ENCODE results near the gene LAGE3.
"Not testable (repeated sequence)": the region's sequence is repeated elsewhere in the genome, so short reads cannot be mapped to it uniquely, and the experiment has no call there.

The LAGE3 gene

DNA sequence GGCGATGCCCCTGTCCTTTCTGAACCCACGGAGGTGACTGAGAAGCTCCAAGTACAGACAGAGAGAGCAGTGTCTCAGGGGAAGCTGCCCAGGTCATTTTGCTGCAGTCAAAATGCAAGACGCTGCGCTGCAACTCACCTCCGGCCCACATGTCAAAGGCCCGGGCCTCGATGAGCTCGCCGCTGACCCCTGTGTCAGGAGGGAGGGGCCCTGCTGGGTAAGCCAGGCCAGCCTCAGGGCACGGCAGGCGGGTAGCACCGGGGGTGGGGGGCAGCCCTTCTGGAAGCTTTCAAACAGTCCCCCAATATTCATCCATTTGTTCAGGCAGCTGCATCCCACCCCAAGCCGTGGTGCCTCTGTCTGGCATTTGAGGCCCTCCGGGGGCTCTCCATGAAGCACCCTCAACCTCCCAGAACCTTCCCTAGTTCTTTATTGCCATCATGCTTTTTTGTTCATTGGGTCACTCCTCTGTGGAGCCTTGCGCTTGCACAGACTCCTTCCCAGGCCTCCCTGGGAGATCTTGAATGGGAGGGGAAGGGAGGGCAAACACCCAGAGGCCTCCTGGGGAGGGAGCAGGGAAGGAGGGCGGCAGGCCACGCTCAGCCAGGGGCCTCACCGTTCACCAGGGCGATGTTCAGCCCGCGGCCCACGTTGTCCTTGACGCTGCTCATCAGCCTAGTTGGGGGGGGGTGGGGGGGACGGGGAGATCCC is 28.7 kb upstream of the LAGE3 start:
- H3K9me3 ChIP-seq (ENCODE audit: low read depth, low read length): no peaks in the 10 kb centered on the region
- no peak overlapping the region for H3K9ac ChIP-seq (ENCODE audit: insufficient read length)
- TF ChIP-seq POLR2AphosphoS5 (IDR thresholded peaks at IDR 0.05; ENCODE audit: borderline replicate concordance, low read depth, low read length): no peak
- no peak for TF ChIP-seq FOXP2 (optimal IDR thresholded peaks at IDR 0.05; ENCODE audit: control extremely low read depth, extremely low read length, insufficient read depth)
- TF ChIP-seq EZH2 (IDR thresholded peaks at IDR 0.05): no peak

DNA sequence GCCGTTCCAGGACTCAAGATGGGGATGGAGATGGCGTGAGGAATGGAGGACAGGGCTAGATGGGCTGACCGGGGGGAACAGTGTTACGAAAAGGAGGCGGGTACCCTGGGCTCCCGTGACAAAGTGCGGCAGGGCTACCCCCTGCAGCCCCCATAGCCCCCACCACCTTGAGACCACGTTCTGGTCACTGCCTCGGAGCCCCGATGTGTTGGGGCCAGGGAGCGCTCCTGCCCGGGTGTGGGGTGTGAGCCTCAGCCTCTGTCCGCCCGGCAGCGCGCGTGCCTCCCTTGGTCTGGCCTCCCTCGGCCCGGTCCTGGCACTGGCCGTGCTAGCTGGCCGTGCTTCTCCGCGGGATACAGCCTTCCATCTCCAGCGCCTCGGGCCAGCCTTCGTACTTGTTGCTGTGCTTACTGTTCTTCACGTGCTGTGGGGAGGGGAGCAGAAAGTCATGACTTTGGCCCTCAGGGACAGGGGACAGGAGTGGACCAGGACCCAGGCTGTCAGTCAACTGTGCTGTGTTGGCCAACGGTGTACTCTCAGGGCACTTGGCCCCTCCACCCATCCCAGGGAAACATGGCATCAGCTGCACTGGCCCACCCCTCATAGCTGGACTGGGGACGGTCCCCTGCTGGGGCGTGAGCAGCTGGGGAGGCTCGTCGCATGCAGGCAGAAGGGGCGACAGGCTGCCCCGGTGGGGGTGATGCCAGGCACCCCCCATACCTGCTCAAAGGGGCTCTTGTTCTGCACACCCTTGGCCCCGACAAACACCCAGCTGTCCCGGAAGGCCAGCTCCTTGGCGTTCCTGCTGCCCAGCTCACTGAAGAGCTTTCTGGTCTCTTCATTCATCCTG is 27.6 kb upstream of the LAGE3 start:
- Histone ChIP-seq H3K4me3 (no peak overlapping the region), H3K9ac (ENCODE audit: insufficient read length) (no peak overlapping the region), H3K9me3 (ENCODE audit: low read depth, low read length) (no peaks in the 10 kb centered on the region), H3K27ac (no peak overlapping the region), H3K36me3 (ENCODE audit: insufficient read depth, low read length) (no peaks in the 10 kb centered on the region)
- DNase-seq (ENCODE audit: low read depth, low spot score): no peak
- TF ChIP-seq POLR2AphosphoS5 (IDR thresholded peaks at IDR 0.05; ENCODE audit: borderline replicate concordance, low read depth, low read length): no peak
- TF ChIP-seq EZH2 (IDR thresholded peaks at IDR 0.05): no peak
- TF ChIP-seq FOXP2 (optimal IDR thresholded peaks at IDR 0.05; ENCODE audit: control extremely low read depth, extremely low read length, insufficient read depth): no peak

More for the DNA sequence above, 28.7 kb upstream of the LAGE3 start:
- Histone ChIP-seq H3K27ac (no peak overlapping the region), H3K4me3 (no peak overlapping the region), H3K36me3 (ENCODE audit: insufficient read depth, low read length) (no peaks in the 10 kb centered on the region)
- no peak for DNase-seq (ENCODE audit: low read depth, low spot score)

DNA sequence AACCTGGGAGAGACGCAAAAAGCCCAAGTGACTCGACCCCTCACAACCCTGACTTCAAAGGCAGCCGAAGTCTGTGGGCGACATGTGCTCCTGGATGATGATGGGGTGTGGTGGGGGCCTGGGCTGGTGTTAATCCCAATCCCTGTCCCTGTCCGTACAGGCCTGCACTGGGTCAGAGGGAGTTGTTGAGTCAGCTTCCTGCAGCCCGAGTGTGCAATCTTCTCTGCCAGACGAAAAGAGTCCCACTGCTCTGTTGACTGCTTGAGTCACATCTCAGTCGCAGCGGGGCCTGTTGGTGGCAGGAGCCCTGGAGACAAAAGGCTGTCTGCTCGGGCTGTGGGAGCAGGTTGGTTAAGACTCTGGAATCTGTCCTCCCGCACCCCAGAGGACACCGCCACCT is 26.7 kb upstream of the LAGE3 start:
- no peak for TF ChIP-seq EZH2 (IDR thresholded peaks at IDR 0.05)
- no peak for TF ChIP-seq FOXP2 (optimal IDR thresholded peaks at IDR 0.05; ENCODE audit: control extremely low read depth, extremely low read length, insufficient read depth)
- no peak for TF ChIP-seq POLR2AphosphoS5 (IDR thresholded peaks at IDR 0.05; ENCODE audit: borderline replicate concordance, low read depth, low read length)
- Histone ChIP-seq H3K4me3 (no peak overlapping the region), H3K9me3 (ENCODE audit: low read depth, low read length) (no peaks in the 10 kb centered on the region), H3K27ac (no peak overlapping the region), H3K9ac (ENCODE audit: insufficient read length) (no peak overlapping the region), H3K36me3 (ENCODE audit: insufficient read depth, low read length) (no peaks in the 10 kb centered on the region)
- no peak for DNase-seq (ENCODE audit: low read depth, low spot score)

DNA sequence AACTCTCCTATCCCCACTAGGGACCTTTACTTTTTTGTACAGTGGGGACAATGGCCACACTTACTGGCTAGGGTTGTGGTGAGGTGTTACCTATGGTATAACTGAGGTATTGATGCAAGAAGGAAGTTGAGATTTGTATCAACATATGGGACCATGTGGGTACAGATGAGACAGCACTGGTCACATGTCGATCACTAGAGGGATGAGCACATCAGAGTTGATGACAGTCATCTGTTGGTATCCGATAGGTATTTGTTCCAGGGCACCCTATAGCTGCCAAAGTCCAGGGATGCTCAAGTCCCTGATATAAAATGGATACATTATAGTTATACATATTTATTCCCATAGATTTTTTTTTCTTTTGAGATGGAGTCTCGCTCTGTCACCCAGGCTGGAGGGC is 23.9 kb upstream of the LAGE3 start:
- TF ChIP-seq EZH2 (IDR thresholded peaks at IDR 0.05): no peak
- no peak for TF ChIP-seq FOXP2 (optimal IDR thresholded peaks at IDR 0.05; ENCODE audit: control extremely low read depth, extremely low read length, insufficient read depth)
- TF ChIP-seq POLR2AphosphoS5 (IDR thresholded peaks at IDR 0.05; ENCODE audit: borderline replicate concordance, low read depth, low read length): no peak
- DNase-seq (ENCODE audit: low read depth, low spot score): no peak
- H3K4me3 ChIP-seq: no peak overlapping the region
- no peaks in the 10 kb centered on the region for H3K9me3 ChIP-seq (ENCODE audit: low read depth, low read length)
- no peak overlapping the region for H3K9ac ChIP-seq (ENCODE audit: insufficient read length)
- H3K36me3 ChIP-seq (ENCODE audit: insufficient read depth, low read length): no peaks in the 10 kb centered on the region
- H3K27ac ChIP-seq: no peak overlapping the region

DNA sequence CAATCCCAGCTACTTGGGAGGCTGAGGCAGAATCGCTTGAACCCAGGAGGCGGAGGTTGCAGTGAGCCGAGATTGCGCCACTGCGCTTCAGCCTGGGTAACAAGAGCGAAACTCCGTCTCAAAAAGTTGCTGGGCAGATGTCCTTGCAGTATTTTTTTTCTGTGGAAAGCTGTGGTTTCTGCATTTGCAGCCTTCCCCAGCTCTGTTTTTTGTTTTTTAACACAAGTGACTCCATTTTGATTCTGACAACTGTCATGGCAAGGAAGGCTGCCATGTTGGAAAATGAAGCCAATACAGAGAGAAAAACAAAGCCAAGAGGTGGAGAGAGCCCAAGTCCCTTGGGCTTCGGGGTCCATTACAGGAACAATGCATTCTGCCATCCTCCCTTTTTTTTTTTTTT is 23.0 kb upstream of the LAGE3 start:
- Histone ChIP-seq H3K36me3 (ENCODE audit: insufficient read depth, low read length) (no peaks in the 10 kb centered on the region), H3K4me3 (no peak overlapping the region), H3K9me3 (ENCODE audit: low read depth, low read length) (no peaks in the 10 kb centered on the region), H3K9ac (ENCODE audit: insufficient read length) (no peak overlapping the region), H3K27ac (no peak overlapping the region)
- no peak for DNase-seq (ENCODE audit: low read depth, low spot score)
- TF ChIP-seq FOXP2 (optimal IDR thresholded peaks at IDR 0.05; ENCODE audit: control extremely low read depth, extremely low read length, insufficient read depth) (no peak), EZH2 (IDR thresholded peaks at IDR 0.05) (no peak), POLR2AphosphoS5 (IDR thresholded peaks at IDR 0.05; ENCODE audit: borderline replicate concordance, low read depth, low read length) (no peak)

DNA sequence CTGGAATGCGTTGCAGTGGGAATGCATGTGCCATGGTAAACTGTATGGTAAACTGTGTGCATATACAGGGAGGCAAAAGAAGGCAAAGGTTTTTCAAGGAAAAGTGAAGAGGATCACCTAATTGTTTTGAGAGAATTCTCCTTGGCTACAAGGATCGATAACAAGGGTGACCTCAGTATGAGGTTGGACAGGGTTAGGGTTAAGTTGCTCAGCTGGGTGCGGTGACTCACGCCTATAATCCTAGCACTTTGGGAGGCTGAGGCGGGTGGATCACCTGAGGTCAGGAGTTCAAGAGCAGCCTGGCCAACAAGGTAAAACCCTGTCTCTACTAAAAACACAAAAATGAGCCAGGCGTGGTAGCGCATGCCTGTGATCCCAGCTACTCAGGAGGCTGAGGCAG is 22.3 kb upstream of the LAGE3 start:
- H3K9ac ChIP-seq (ENCODE audit: insufficient read length); DNase-seq (ENCODE audit: low read depth, low spot score); H3K9me3 ChIP-seq (ENCODE audit: low read depth, low read length); H3K27ac ChIP-seq; H3K36me3 ChIP-seq (ENCODE audit: insufficient read depth, low read length); H3K4me3 ChIP-seq: not testable (repeated sequence)

DNA sequence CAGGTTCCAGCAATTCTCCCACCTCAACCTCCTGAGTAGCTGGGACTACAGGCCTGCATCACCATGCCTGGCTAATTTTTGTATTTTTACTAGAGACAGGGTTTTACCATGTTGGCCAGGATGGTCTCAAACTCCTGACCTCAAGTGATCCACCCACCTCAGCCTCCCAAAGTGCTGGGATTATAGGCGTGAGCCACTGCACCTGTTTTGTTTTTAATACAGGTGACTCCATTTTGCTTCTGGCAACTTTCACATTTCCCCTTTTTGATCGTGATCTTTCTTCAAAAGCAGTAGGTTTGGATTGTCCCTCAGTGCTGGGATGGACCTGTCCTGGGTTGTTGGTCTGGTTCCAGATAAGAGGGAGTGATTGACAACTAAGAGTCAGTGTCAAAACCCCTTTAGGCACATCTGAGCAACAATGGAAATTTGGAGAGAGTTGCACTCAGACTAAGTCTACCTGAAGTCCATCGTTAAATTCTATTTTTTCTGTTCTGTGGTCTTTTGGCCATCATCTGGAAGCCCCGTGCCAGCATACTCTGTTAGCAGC is 17.6 kb upstream of the LAGE3 start:
- not testable (repeated sequence) for H3K9ac ChIP-seq (ENCODE audit: insufficient read length); DNase-seq (ENCODE audit: low read depth, low spot score); H3K4me3 ChIP-seq; H3K36me3 ChIP-seq (ENCODE audit: insufficient read depth, low read length); H3K27ac ChIP-seq; H3K9me3 ChIP-seq (ENCODE audit: low read depth, low read length)

DNA sequence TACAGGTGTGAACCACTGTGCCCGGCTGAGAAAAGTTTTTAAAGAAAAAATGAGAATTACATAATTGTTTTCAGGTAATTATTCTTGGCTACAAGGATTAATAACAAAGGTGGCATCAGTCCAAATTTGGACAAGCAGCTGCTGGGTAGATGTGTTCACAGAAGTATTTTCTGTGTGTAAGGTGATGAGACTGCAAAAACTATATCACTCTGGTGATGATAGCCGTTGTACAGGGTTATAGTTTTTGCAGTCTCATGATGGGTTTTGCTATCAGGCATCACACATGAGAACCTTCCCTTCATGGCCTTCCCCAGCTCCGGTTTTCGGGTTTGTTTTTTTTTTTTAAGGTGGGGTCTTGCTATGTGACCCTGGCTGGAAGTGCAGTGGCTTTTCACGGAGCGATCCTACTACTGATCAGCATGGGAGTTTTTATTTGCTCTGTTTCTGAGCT is 16.4 kb upstream of the LAGE3 start:
- TF ChIP-seq POLR2AphosphoS5 (IDR thresholded peaks at IDR 0.05; ENCODE audit: borderline replicate concordance, low read depth, low read length): no peak
- no peak for TF ChIP-seq EZH2 (IDR thresholded peaks at IDR 0.05)
- no peak for TF ChIP-seq FOXP2 (optimal IDR thresholded peaks at IDR 0.05; ENCODE audit: control extremely low read depth, extremely low read length, insufficient read depth)
- no peak overlapping the region for H3K9ac ChIP-seq (ENCODE audit: insufficient read length)
- H3K27ac ChIP-seq: no peak overlapping the region
- H3K9me3 ChIP-seq (ENCODE audit: low read depth, low read length): no peaks in the 10 kb centered on the region
- DNase-seq (ENCODE audit: low read depth, low spot score): no peak
- H3K4me3 ChIP-seq: no peak overlapping the region
- no peaks in the 10 kb centered on the region for H3K36me3 ChIP-seq (ENCODE audit: insufficient read depth, low read length)
